C4-2B (cell line): ENCODE results near the gene AMDHD2.
"Not testable (repeated sequence)": the region's sequence is repeated elsewhere in the genome, so short reads cannot be mapped to it uniquely, and the experiment has no call there.

Experiments used
- ZFX ChIP-seq: fragments of 450-650 bp; IDR thresholded peaks from 2 replicates; pipeline ENCODE4 v1.6.1; 2017
- TF ChIP-seq, protein P1 (sequence below): fragments of 450-650 bp; conservative IDR thresholded peaks from 2 replicates; pipeline ENCODE4 v1.5.1; 2017; ENCODE audit warnings: mild to moderate bottlenecking

DNA sequence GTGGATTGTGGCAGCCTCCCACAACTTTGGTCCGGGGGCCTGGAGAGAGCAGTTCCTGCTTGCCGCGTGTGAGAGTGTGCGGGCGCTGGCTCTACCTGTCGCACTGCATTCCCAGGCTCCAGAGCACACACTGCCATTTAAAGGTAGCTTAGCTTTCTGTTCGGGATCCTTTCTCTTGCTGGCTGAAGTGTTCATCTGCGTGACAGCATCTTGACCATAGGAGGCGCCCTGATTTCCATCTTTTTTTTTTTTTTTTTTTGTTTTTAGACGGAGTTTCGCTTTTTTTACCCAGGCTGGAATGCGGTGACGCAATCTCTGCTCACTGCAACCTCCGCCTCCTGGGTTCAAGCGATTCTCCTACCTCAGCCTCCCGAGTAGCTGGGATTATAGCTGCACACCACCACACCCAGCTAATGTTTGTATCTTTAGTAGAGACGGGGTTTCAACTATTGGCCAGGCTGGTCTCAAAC is 31.3 kb downstream of the AMDHD2 start:
- TF ChIP-seq, protein P1, sequence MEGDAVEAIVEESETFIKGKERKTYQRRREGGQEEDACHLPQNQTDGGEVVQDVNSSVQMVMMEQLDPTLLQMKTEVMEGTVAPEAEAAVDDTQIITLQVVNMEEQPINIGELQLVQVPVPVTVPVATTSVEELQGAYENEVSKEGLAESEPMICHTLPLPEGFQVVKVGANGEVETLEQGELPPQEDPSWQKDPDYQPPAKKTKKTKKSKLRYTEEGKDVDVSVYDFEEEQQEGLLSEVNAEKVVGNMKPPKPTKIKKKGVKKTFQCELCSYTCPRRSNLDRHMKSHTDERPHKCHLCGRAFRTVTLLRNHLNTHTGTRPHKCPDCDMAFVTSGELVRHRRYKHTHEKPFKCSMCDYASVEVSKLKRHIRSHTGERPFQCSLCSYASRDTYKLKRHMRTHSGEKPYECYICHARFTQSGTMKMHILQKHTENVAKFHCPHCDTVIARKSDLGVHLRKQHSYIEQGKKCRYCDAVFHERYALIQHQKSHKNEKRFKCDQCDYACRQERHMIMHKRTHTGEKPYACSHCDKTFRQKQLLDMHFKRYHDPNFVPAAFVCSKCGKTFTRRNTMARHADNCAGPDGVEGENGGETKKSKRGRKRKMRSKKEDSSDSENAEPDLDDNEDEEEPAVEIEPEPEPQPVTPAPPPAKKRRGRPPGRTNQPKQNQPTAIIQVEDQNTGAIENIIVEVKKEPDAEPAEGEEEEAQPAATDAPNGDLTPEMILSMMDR = peak; percentile 46
- not testable (repeated sequence) for TF ChIP-seq ZFX
